Gastrocnemius medialis (tissue), 4 donors: Measurements from ENCODE around the gene BTAF1. TPM values are rescaled to one million over a fixed set of nuclear protein-coding genes. Genes with fewer than 3 reads are reported as not detected.

ENCODE experiments used
- ATAC-seq, 2 donors: fragments of 150-250 bp; one replicate each; pipeline ENCODE4 v1.9.1; 2016
- DNase-seq, 2 donors: peaks; one replicate each; pipeline ENCODE4 v3.0.0-alpha.2; 2019
- H3K27ac ChIP-seq, 4 donors: fragments of 200-600 bp; sonication (generic); 1 replicate in 1 of 4; 2 replicates in 3 of 4; pipeline ENCODE4 v1.5.1; 2016 to 2018; ENCODE audit warnings: mild to moderate bottlenecking in 2 of 4, moderate library complexity in 1 of 4
- H3K27me3 ChIP-seq, 3 donors: fragments of 200-600 bp; sonication (generic) in 2 of 3; 1 replicate in 1 of 3; 2 replicates in 2 of 3; pipeline versions ENCODE4 v1.5.1 to v1.6.0; 2016 to 2019; ENCODE audit warnings: mild to moderate bottlenecking in 1 of 3, moderate library complexity in 1 of 3
- H3K36me3 ChIP-seq, 2 donors: fragments of 200-600 bp; sonication (generic) in 1 of 2; one replicate each; pipeline ENCODE4 v1.5.1; 2017 to 2018
- H3K4me1 ChIP-seq, 2 donors: fragments of 200-600 bp; sonication (generic) in 1 of 2; one replicate each; pipeline ENCODE4 v1.5.1; 2016 to 2017; ENCODE audit warnings: mild to moderate bottlenecking in 2 of 2
- H3K4me3 ChIP-seq, 4 donors: fragments of 200-600 bp; sonication (generic) in 3 of 4; 1 replicate in 1 of 4; 2 replicates in 3 of 4; pipeline ENCODE4 v1.5.1; 2016 to 2019; ENCODE audit warnings: mild to moderate bottlenecking in 2 of 4
- H3K9me3 ChIP-seq, 3 donors: fragments of 200-600 bp; sonication (generic) in 2 of 3; 1 replicate in 1 of 3; 2 replicates in 2 of 3; pipeline ENCODE4 v1.5.1; 2016 to 2019
- CTCF ChIP-seq, 5 experiments: fragments of 450-650 bp in 3 of 5; fragments of 200-600 bp in 2 of 5; sonication (generic) in 2 of 5; IDR thresholded peaks in 4 of 5; conservative IDR thresholded peaks in 1 of 5; 1 replicate in 4 of 5; 2 replicates in 1 of 5; pipeline ENCODE4 v1.5.1; 2016 to 2019; ENCODE audit warnings: antibody characterized with exemption in 5 of 5, mild to moderate bottlenecking in 3 of 5, moderate library complexity in 3 of 5
- POLR2A ChIP-seq, 2 donors: fragments of 450-650 bp; IDR thresholded peaks; one replicate each; pipeline ENCODE4 v1.6.1; 2017; ENCODE audit warnings: antibody characterized with exemption in 2 of 2, mild to moderate bottlenecking in 2 of 2, moderate library complexity in 2 of 2
- in situ Hi-C, 4 donors: fragments of 200-750 bp; cut with MboI; loops; one replicate each; pipeline versions ENCODE4 v1.15.0 to v1.8.0; 2017; ENCODE audit warnings: low sequenced_read_pairs in 4 of 4
- intact Hi-C: fragments of 100-400 bp; cut with DNase I; formaldehyde crosslinking; loops from one replicate; pipeline ENCODE4 v1.15.1; 2023; ENCODE audit warnings: low total_unique reads
- total RNA-seq, 4 donors: library from RNA; depleted of rRNA; stranded (reverse); fragments of >200 nt; gene quantifications; one replicate each; pipeline versions ENCODE4 v1.1.0 to v1.2.3, GENCODE V29; 2016

Gene BTAF1
- total RNA-seq, 4 donors from 2014 or later = 10.5 to 23.7 (median 11.3) TPM

GRCh38 chr10:91944880-91945630, 21.5 kb downstream of the BTAF1 start:
- in situ Hi-C loops (no loop called here), intact Hi-C loops (no loop called here)
- no peak overlapping the region for H3K27ac ChIP-seq
- peaks cover 8% of the 10 kb centered on the region in 2 donors for H3K4me1 ChIP-seq
- no peak for ATAC-seq
- TF ChIP-seq POLR2A (IDR thresholded peaks at IDR 0.05) (no peak), CTCF (IDR thresholded peaks at IDR 0.05 in 4 of 5, conservative IDR thresholded peaks at IDR 0.05 in 1 of 5) (no peak)
- no peak for DNase-seq
- H3K36me3 ChIP-seq = peaks cover 0 to 22% of the 10 kb centered on the region in 2 donors
- no peak overlapping the region for H3K4me3 ChIP-seq
- no peaks in the 10 kb centered on the region for H3K27me3 ChIP-seq
- no peaks in the 10 kb centered on the region for H3K9me3 ChIP-seq

DNA sequence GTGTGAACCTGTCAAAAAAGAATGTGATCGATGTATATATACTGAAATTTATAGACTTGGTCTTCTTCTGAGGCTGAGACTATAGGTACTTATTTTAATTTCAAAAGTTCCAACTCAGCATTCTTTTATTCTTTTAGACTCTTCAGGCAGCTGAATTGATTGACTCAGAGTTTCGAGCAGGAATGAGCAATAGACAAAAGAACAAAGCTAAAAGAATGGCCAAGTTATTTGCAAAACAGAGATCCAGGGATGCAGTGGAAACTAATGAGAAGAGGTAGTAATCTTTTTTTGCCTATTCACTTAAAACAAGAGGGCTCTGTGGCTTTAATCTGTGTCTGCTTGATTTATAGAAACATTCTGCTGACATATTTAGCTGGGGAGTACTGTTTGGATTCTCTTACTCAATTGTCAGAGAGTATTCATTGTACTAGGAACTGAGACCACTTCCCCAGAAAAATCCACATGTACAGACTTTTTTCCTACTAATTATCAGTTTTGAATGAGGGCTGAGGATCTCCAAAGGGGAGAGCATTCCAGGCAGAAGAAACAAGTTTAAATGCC, 30.1 kb downstream of the BTAF1 start:
- DNase-seq (no peak), ATAC-seq (no peak)
- peaks cover 7 to 69% of the 10 kb centered on the region in 2 donors for H3K36me3 ChIP-seq
- H3K27me3 ChIP-seq = no peaks in the 10 kb centered on the region
- no peaks in the 10 kb centered on the region for H3K9me3 ChIP-seq
- TF ChIP-seq POLR2A (IDR thresholded peaks at IDR 0.05) (no peak), CTCF (IDR thresholded peaks at IDR 0.05 in 4 of 5, conservative IDR thresholded peaks at IDR 0.05 in 1 of 5) (no peak)
- in situ Hi-C loops (no loop called here), intact Hi-C loops (no loop called here)
- no peak overlapping the region for H3K27ac ChIP-seq
- no peak overlapping the region for H3K4me3 ChIP-seq
- H3K4me1 ChIP-seq = peaks cover 0 to 4% of the 10 kb centered on the region in 2 donors

DNA sequence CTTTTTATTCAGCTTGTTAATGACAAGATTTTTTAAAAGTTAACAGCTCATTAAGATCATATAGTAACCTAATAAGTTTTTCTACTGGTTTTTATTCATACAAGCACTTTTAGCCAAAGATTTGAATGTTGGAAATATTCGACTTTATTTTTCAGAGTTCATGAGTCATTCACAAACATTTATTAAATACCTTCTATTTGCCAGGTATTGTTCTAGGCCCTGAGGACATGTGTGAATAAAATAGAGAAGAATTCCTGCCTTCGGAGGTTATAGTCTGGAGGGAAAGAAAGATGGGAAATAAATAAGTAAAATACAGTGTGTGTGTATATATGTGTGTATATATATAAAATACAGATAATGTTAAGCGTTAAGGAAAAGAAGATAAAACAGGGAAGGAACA, 31.5 kb downstream of the BTAF1 start:
- peaks cover 7 to 82% of the 10 kb centered on the region in 2 donors for H3K36me3 ChIP-seq
- no peak overlapping the region for H3K4me3 ChIP-seq
- H3K9me3 ChIP-seq = no peaks in the 10 kb centered on the region
- TF ChIP-seq CTCF (IDR thresholded peaks at IDR 0.05 in 4 of 5, conservative IDR thresholded peaks at IDR 0.05 in 1 of 5) = no peak
- no peak for TF ChIP-seq POLR2A (IDR thresholded peaks at IDR 0.05)
- no peak overlapping the region for H3K27ac ChIP-seq
- in situ Hi-C loops (no loop called here), intact Hi-C loops (no loop called here)
- H3K4me1 ChIP-seq = peaks cover 0 to 4% of the 10 kb centered on the region in 2 donors
- H3K27me3 ChIP-seq = no peaks in the 10 kb centered on the region
- no peak for ATAC-seq
- no peak for DNase-seq

DNA sequence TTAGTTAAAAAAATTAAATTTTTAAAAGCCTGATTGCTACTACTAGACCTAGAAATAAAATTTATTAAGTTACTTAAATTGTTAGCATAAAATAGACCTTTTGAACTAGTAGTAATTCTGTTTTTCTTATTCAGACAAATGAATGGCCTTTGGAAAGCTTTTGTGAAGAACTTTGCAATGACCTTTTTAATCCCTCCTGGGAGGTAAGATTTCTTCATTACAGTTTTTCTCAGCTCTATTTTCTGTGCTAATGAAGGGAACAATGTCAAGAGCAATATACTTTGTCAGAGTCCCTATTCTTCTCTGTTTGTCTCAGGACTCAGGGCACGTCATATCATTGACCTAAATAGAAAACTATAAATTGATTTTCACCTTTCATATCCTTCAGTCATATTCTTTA, 33.5 kb downstream of the BTAF1 start:
- Histone ChIP-seq H3K36me3 (peaks cover 4 to 90% of the 10 kb centered on the region in 2 donors), H3K4me1 (peaks cover 0 to 4% of the 10 kb centered on the region in 2 donors), H3K27ac (no peak overlapping the region), H3K9me3 (no peaks in the 10 kb centered on the region), H3K4me3 (no peak overlapping the region), H3K27me3 (no peaks in the 10 kb centered on the region)
- in situ Hi-C loops = no loop called here
- DNase-seq = no peak
- intact Hi-C loops = no loop called here
- TF ChIP-seq CTCF (IDR thresholded peaks at IDR 0.05 in 4 of 5, conservative IDR thresholded peaks at IDR 0.05 in 1 of 5) = no peak
- TF ChIP-seq POLR2A (IDR thresholded peaks at IDR 0.05) = no peak
- ATAC-seq = no peak
